ENCODE results near the gene SCAP. TPM values are rescaled to one million over a fixed set of nuclear protein-coding genes. Genes with fewer than 3 reads are reported as not detected.

Gene SCAP
- total and polyA plus RNA-seq, 2 experiments from 2014 or later = 35.5 to 141 TPM

DNA sequence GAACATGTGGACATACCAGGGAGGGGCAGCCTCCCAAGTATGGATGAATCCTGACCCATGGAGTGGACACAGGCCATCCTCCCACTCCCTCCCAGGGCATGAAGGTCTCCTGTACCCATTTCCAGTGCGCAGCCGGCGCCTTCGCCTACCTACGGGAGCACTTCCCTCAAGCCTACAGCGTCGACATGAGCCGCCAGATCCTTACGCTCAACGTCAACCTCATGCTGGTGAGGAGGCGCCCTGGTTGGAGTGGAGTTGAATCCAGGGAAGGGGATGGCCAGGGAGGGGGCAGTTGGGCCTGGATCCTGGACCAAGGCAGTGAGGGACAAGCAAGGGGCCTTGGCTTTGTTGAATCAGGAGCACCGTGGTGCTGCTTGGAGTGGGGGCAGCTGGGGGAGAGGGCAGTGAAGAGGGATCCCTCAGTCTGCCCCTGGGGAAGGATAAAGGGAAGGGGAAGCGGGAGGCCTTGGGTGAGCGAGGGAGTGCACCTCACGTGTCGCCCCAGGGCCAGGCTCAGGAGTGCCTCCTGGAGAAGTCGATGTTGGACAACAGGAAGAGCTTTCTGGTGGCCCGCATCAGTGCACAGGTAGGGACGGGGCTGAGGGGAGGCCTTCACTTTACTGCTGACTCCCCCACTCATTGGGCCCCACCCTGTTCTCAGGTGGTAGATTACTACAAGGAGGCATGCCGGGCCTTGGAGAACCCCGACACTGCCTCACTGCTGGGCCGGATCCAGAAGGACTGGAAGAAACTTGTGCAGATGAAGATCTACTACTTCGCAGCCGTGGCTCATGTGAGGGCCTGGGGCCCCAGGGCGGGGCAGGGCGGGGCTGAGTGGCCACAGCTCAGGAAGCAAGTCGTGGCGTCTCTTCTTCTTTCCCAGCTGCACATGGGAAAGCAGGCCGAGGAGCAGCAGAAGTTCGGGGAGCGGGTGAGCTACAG is 69.7 kb downstream of the SCAP start:
- H3K36me3 ChIP-seq (ENCODE audit: insufficient read depth) = no peaks in the 10 kb centered on the region

More for the DNA sequence above, 69.7 kb downstream of the SCAP start:
- H3K4me1 ChIP-seq (ENCODE audit: insufficient read depth) = no peaks in the 10 kb centered on the region
- H3K4me3 ChIP-seq = no peak overlapping the region
- Mint-ChIP-seq H3K27me3 (ENCODE audit: insufficient read depth, low read depth, poor library complexity) (peaks cover 14% of the 10 kb centered on the region), H3K27ac (no peak overlapping the region), H3K4me1 (no peaks in the 10 kb centered on the region), H3K4me3 (no peak overlapping the region), H3K9me3 (no peaks in the 10 kb centered on the region), H3K36me3 (ENCODE audit: low read depth) (peaks cover 19% of the 10 kb centered on the region)
- TF ChIP-seq NANOG (IDR thresholded peaks at IDR 0.05; ENCODE audit: borderline replicate concordance) = no peak
- no peak for TF ChIP-seq POLR2AphosphoS5 (IDR thresholded peaks at IDR 0.05; ENCODE audit: low read depth)
- TF ChIP-seq, protein P1, sequence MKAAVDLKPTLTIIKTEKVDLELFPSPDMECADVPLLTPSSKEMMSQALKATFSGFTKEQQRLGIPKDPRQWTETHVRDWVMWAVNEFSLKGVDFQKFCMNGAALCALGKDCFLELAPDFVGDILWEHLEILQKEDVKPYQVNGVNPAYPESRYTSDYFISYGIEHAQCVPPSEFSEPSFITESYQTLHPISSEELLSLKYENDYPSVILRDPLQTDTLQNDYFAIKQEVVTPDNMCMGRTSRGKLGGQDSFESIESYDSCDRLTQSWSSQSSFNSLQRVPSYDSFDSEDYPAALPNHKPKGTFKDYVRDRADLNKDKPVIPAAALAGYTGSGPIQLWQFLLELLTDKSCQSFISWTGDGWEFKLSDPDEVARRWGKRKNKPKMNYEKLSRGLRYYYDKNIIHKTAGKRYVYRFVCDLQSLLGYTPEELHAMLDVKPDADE (IDR thresholded peaks at IDR 0.05) = no peak
- no peak for TF ChIP-seq ZNF114 (CRISPR knock-in tag; IDR thresholded peaks at IDR 0.05)
- TF ChIP-seq, protein P2, sequence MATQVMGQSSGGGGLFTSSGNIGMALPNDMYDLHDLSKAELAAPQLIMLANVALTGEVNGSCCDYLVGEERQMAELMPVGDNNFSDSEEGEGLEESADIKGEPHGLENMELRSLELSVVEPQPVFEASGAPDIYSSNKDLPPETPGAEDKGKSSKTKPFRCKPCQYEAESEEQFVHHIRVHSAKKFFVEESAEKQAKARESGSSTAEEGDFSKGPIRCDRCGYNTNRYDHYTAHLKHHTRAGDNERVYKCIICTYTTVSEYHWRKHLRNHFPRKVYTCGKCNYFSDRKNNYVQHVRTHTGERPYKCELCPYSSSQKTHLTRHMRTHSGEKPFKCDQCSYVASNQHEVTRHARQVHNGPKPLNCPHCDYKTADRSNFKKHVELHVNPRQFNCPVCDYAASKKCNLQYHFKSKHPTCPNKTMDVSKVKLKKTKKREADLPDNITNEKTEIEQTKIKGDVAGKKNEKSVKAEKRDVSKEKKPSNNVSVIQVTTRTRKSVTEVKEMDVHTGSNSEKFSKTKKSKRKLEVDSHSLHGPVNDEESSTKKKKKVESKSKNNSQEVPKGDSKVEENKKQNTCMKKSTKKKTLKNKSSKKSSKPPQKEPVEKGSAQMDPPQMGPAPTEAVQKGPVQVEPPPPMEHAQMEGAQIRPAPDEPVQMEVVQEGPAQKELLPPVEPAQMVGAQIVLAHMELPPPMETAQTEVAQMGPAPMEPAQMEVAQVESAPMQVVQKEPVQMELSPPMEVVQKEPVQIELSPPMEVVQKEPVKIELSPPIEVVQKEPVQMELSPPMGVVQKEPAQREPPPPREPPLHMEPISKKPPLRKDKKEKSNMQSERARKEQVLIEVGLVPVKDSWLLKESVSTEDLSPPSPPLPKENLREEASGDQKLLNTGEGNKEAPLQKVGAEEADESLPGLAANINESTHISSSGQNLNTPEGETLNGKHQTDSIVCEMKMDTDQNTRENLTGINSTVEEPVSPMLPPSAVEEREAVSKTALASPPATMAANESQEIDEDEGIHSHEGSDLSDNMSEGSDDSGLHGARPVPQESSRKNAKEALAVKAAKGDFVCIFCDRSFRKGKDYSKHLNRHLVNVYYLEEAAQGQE (IDR thresholded peaks at IDR 0.05; ENCODE audit: unreplicated experiment) = no peak
- TF ChIP-seq, protein P3, sequence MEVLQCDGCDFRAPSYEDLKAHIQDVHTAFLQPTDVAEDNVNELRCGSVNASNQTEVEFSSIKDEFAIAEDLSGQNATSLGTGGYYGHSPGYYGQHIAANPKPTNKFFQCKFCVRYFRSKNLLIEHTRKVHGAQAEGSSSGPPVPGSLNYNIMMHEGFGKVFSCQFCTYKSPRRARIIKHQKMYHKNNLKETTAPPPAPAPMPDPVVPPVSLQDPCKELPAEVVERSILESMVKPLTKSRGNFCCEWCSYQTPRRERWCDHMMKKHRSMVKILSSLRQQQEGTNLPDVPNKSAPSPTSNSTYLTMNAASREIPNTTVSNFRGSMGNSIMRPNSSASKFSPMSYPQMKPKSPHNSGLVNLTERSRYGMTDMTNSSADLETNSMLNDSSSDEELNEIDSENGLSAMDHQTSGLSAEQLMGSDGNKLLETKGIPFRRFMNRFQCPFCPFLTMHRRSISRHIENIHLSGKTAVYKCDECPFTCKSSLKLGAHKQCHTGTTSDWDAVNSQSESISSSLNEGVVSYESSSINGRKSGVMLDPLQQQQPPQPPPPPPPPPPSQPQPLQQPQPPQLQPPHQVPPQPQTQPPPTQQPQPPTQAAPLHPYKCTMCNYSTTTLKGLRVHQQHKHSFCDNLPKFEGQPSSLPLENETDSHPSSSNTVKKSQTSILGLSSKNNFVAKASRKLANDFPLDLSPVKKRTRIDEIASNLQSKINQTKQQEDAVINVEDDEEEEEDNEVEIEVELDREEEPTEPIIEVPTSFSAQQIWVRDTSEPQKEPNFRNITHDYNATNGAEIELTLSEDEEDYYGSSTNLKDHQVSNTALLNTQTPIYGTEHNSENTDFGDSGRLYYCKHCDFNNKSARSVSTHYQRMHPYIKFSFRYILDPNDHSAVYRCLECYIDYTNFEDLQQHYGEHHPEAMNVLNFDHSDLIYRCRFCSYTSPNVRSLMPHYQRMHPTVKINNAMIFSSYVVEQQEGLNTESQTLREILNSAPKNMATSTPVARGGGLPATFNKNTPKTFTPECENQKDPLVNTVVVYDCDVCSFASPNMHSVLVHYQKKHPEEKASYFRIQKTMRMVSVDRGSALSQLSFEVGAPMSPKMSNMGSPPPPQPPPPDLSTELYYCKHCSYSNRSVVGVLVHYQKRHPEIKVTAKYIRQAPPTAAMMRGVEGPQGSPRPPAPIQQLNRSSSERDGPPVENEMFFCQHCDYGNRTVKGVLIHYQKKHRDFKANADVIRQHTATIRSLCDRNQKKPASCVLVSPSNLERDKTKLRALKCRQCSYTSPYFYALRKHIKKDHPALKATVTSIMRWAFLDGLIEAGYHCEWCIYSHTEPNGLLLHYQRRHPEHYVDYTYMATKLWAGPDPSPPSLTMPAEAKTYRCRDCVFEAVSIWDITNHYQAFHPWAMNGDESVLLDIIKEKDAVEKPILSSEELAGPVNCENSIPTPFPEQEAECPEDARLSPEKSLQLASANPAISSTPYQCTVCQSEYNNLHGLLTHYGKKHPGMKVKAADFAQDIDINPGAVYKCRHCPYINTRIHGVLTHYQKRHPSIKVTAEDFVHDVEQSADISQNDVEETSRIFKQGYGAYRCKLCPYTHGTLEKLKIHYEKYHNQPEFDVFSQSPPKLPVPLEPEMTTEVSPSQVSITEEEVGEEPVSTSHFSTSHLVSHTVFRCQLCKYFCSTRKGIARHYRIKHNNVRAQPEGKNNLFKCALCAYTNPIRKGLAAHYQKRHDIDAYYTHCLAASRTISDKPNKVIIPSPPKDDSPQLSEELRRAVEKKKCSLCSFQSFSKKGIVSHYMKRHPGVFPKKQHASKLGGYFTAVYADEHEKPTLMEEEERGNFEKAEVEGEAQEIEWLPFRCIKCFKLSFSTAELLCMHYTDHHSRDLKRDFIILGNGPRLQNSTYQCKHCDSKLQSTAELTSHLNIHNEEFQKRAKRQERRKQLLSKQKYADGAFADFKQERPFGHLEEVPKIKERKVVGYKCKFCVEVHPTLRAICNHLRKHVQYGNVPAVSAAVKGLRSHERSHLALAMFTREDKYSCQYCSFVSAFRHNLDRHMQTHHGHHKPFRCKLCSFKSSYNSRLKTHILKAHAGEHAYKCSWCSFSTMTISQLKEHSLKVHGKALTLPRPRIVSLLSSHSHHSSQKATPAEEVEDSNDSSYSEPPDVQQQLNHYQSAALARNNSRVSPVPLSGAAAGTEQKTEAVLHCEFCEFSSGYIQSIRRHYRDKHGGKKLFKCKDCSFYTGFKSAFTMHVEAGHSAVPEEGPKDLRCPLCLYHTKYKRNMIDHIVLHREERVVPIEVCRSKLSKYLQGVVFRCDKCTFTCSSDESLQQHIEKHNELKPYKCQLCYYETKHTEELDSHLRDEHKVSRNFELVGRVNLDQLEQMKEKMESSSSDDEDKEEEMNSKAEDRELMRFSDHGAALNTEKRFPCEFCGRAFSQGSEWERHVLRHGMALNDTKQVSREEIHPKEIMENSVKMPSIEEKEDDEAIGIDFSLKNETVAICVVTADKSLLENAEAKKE (CRISPR knock-in tag; IDR thresholded peaks at IDR 0.05) = no peak
- TF ChIP-seq CREB1 (CRISPR knock-in tag; IDR thresholded peaks at IDR 0.05; ENCODE audit: low read depth) = no peak
- TF ChIP-seq EZH2 (IDR thresholded peaks at IDR 0.05; ENCODE audit: low read depth, unreplicated experiment) = no peak
- TF ChIP-seq CTCF (conservative IDR thresholded peaks at IDR 0.05; ENCODE audit: low read depth in 2 of 2) = no peak
- TF ChIP-seq STAT1 (IDR thresholded peaks at IDR 0.05; ENCODE audit: unreplicated experiment) = no peak
- no peak for TF ChIP-seq EZH2phosphoT487 (IDR thresholded peaks at IDR 0.05; ENCODE audit: unreplicated experiment)
- TF ChIP-seq ZNF331 (CRISPR knock-in tag; IDR thresholded peaks at IDR 0.05; ENCODE audit: low read depth) = no peak
- TF ChIP-seq JUNB (IDR thresholded peaks at IDR 0.05; ENCODE audit: unreplicated experiment) = no peak
- peaks cover 9% of the 10 kb centered on the region; the same call in 1 of the 2 replicates for H3K79me2 ChIP-seq (replicated peaks; ENCODE audit: insufficient read depth)
- ATAC-seq (no peak), DNase-seq (ENCODE audit: low spot score) (no peak)
- no peak overlapping the region for H3K4me2 ChIP-seq
- H3K9me2 ChIP-seq (ENCODE audit: insufficient read depth) = no peaks in the 10 kb centered on the region
- peaks cover 7% of the 10 kb centered on the region for H4K20me1 ChIP-seq (replicated peaks; ENCODE audit: insufficient read depth)
- peaks cover 5% of the 10 kb centered on the region; the same call in 1 of the 2 replicates for H3F3A ChIP-seq (replicated peaks; ENCODE audit: low read depth)
- H2AFZ ChIP-seq = no peak overlapping the region
- no peaks in the 10 kb centered on the region for H3K27me3 ChIP-seq (ENCODE audit: insufficient read depth)
- no peak overlapping the region for H3K27ac ChIP-seq (ENCODE audit: low read depth)
